ENCODE data around the gene RMI2.

DNA sequence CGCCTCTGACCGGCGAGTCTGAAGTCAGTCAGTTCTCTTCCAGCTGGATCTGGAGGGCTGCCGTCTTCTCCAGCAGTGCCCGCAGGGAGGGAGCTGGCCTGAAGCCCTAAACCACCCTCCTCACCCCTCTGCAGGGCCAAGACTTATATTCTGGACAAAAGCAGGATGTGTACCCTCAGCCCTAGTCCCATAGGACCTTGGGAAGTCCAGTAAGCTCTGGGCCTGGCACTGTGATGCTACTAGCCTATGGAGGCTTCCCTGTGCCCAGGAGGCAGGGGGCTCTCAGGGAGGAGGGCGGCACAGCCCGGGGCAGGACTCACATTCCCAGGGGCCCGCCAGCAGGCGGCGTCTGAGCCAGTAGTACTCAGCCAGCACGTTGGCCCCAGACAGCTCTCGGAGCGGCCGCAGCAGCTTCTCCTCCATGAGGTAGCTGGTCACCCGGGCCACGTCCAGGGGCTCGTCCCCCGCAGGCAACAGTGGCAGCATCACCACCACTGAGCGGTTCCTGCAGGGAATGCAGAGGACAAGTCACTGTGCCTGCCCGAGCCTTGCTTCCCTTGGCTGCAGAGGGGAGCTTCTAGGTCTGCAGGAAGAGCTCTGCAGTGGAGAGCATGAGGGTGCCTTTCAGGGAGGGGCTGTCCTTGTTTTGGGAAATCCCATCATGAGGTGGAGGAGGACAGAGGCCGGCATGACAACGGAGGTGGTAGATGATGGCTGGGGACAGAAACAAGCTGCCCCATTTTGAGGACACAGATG is 41.7 kb downstream of the RMI2 start:
- TF ChIP-seq JUN (IDR thresholded peaks at IDR 0.05) (no peak), SMC3 (IDR thresholded peaks at IDR 0.05) (peak; percentile 40), EP300 (IDR thresholded peaks at IDR 0.05) (no peak), ESRRA (IDR thresholded peaks at IDR 0.05; ENCODE audit: borderline replicate concordance, low read length) (no peak), RCOR1 (IDR thresholded peaks at IDR 0.05; ENCODE audit: low read depth, low read length) (no peak)
- TF ChIP-seq, protein P1, sequence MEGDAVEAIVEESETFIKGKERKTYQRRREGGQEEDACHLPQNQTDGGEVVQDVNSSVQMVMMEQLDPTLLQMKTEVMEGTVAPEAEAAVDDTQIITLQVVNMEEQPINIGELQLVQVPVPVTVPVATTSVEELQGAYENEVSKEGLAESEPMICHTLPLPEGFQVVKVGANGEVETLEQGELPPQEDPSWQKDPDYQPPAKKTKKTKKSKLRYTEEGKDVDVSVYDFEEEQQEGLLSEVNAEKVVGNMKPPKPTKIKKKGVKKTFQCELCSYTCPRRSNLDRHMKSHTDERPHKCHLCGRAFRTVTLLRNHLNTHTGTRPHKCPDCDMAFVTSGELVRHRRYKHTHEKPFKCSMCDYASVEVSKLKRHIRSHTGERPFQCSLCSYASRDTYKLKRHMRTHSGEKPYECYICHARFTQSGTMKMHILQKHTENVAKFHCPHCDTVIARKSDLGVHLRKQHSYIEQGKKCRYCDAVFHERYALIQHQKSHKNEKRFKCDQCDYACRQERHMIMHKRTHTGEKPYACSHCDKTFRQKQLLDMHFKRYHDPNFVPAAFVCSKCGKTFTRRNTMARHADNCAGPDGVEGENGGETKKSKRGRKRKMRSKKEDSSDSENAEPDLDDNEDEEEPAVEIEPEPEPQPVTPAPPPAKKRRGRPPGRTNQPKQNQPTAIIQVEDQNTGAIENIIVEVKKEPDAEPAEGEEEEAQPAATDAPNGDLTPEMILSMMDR (IDR thresholded peaks at IDR 0.05), result peak; percentile 45
